NCI-H2196 (cell line): Measurements from ENCODE around the gene TAS2R14.

Source experiments
- DNase-seq: peaks from one replicate; lab custom pipeline; 2025; ENCODE audit not compliant: unreplicated experiment; lab: John Stamatoyannopoulos, UW

TAS2R14 gene, protein sequence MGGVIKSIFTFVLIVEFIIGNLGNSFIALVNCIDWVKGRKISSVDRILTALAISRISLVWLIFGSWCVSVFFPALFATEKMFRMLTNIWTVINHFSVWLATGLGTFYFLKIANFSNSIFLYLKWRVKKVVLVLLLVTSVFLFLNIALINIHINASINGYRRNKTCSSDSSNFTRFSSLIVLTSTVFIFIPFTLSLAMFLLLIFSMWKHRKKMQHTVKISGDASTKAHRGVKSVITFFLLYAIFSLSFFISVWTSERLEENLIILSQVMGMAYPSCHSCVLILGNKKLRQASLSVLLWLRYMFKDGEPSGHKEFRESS

DNA sequence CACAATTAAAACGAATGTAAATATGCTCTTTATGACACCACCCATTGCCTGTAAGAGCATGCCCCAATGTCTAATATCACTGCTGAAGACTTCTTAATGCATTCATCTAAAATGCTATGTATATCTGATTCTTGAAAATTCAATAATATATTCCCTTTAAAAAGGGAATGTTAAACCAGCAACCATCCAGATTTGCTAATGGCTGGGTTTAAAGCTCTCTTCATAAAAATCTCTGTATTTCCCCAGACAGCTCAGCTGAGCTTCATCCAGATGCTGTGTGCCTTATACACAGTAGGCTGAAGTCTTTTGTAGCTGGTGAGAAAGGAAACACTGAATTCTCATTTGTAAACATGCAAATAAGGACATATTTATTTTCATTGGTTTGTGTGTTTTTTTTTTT, at the start of gene TAS2R14:
TSS of gene TAS2R14 (minus strand) at position 101 of the 400 bp plus-strand sequence. CDS start at position 45, 56 bp downstream.
- DNase-seq: no peak

DNA sequence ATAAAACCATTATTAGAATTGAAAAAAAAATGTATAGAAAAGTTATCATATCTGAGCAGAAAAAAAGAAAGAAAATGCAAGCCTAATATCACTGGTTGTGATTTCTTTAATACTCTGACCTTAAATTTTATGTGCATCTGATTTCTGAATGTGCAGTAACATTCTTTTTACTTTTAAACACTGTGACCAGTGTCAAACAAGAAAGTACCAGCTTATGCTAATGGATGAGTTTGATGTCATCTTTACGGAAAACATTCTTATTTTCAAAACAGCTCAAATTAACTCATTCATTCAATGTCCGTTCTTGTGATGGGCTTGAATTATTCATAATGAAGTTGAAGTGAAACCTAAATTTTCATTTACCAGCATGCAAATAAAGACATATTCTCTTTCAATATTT, 47.7 kb upstream of the TAS2R14 start, which contains the start of gene TAS2R50:
TSS of gene TAS2R50 (minus strand) at position 101 of the 400 bp plus-strand sequence. CDS start at position 49, 52 bp downstream.
- DNase-seq: no peak

DNA sequence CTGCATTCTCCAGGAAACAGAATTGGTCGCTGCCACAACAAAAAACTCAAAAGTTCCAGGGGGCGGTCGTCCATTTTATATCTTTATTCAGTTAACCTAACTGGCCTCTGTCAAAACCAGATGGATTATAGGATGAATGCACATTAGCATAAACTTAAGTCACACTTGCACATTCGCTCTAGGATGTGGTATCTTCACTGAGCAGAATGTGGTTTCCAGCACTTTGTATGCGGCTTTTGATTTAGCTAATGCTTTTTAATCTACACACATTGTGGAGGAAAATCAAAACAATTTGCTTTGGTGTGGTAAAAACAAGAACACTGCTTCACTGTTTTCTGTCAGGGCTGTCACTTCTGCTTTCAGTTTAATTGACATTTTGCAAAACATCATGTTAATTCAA, 43.2 kb upstream of the TAS2R14 start:
- DNase-seq: no peak

DNA sequence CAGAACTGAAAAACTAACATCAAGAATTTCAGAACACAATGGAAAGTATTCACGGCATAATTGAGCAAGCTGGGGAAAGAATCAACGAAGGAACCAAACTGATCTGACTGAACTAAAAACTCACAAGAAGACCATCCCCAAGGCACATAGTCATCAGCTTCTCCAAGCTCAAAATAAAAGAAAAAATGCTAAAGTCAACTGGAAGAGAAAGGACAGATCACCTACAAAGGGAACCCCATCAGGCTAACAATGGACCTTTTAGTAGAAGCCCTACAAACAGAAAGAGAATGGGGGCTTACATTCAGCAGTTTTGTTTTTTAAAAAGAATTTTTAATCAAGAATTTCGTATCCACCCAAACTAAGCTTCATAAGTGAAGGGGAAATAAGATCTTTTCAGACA, 35.9 kb upstream of the TAS2R14 start:
- DNase-seq: no peak

DNA sequence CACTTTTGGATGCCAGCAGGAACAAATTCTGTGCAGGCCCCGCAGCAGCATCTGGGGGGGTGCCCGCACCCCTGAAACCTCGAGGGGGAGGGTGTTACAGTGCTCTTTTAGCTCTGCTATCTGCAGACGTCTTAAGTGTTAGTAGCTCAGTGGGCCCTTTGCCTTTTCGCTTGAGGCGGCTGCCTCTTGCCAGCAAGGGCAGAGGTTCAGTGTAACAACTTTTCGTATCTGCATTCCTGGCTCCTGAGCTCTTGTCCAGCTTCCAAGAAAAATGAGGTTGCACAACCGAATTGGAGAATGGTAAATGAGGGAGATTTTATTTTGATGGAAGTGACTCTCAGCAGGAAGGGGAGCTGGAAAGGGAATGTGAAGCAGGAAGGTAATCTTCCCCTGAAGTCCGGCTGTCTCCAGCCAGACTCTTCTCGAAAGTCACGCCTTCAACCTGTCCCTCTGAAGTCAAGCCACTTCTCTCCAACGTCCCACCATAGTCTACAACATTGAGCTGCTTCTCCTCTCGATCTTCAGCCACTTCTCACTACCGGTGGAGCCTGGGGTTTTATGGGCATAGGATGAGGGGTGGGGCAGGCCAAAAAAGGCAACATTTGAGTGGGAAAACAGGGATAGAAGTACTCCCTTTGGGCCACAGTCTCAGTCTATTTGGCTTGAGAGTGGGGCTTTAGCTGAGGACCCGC, 29.8 kb upstream of the TAS2R14 start:
- DNase-seq: no peak

DNA sequence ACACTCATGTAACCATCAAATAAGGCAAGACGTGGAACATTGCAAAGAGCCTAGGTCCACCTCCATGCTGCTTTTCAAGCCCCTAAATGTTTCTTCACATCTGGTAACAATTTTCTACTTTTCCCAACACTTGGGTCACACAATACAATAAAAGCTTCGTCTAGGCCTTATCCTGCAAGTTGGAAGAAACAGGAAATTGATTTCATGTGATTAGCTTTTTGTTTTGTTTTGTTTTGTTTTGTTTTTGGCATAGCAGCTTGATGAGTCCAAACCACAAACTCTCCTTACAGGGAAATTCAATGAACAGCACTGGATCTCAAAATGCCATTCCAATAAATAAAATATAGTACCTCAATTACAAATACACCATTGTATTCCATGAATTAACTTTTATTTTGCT, 28.3 kb upstream of the TAS2R14 start:
- no peak for DNase-seq

- DNase-seq: no peak
Measured at GRCh38 chr12:10966314-10966713, 27.3 kb upstream of the TAS2R14 start.

DNA sequence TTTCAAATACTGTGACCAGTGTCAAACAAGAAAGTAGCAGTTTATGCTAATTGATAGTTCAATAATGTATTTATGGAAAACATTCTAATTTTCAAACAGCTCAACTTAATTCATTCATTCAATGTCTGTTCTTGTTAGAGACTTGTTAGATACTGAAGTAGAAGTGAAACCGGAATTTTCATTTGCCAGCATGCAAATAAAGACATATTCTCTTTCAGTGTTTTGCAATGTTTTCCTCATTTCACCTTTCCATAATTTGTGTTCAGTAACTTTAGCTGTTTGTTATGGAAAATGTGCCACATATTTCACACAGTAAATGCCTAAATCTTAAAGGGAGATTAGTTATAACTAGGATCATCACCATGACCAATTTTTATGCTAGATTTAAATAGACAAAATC, 26.4 kb upstream of the TAS2R14 start:
- no peak for DNase-seq

- DNase-seq: no peak
Measured at GRCh38 chr12:10960211-10960610, 21.1 kb upstream of the TAS2R14 start.

DNA sequence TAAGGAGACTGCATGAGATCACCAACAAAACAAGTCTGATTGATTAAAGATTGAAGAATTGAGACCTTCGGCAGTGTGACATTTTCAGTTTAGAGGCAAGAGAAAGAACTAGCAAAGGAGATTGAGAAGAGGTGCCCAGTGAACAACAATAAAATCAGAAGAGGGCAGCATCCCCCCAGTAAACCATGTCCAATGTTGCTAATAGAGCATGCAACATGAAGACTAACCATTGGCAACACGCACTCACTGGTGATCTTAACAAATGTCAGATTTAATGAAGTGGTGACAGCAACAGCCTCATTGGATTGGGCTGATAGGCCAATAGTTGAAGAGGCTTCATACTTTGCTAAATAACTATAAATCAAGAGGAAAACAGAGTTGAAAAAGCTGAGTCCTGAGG, 20.7 kb upstream of the TAS2R14 start:
- no peak for DNase-seq

DNA sequence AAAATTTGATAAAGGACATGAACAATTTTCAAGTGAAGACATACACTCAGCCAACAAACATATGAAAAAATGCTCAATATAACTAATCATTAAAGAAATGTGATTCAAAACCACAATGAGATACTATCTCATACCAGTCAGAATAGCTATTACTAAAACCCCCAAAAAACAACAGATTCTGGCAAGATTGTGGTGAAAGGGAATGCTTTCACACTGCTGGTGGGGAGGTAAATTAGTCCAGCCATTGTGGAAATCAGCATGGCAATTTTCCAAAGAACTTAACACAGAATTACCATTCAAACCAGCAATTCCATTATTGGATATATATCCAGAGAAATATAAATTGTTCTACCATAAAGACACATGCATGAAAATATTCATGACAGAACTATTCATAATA, 18.7 kb upstream of the TAS2R14 start:
- no peak for DNase-seq

GRCh38 chr12:10956085-10956484, 17.0 kb upstream of the TAS2R14 start:
- DNase-seq: no peak

GRCh38 chr12:10952645-10953044, 13.6 kb upstream of the TAS2R14 start:
- DNase-seq: no peak

GRCh38 chr12:10943167-10943566, 4.1 kb upstream of the TAS2R14 start:
- no peak for DNase-seq

- no peak for DNase-seq
Measured at GRCh38 chr12:10941916-10942607, 3.0 kb upstream of the TAS2R14 start.

- no peak for DNase-seq
Measured at GRCh38 chr12:10941369-10941768, 2.3 kb upstream of the TAS2R14 start.

DNA sequence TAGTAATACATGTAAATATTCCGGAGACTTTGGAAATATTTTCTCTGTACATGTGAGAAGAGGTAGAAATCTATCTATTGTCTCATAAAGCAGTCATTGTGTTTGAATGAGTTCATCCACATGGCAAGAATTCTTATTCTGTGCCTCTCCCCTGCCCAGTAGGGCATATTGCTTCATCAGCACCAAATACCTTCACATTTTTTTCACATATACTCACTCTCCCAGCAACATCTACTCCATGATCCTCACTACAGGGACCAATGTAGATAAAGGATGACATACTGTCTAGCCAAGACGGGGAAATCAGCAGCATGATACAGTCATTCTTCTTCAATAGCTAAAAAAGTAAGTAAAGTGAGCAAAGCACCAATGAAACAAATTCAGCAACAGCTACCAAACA, 1.3 kb upstream of the TAS2R14 start:
- DNase-seq: no peak

GRCh38 chr12:10936506-10936905, 2.6 kb downstream of the TAS2R14 start:
- DNase-seq: no peak

DNA sequence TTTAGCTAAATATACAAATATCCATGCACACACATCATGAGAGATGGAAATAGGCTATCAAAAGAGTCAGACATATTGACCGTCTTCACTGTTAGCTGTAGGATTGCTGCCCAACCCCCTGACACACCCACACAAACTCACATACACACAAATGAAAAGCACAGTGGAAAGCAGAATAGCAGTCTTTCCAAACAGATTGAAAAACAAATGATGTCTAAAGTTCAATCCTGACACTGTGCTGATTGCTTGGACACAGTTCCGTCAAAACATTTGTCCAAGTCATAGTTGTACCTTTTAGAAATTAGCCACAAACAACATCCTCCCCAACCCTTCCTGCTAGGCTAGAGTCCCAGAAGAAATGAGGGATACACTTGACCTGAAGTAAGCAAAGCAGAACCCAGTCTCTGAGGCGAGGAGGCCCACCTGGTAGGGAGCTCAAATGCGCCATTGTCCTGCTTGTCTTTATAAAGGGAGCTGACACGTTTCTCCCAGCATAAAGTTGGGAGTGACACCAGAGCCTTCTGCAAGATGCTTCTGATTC, 10.2 kb downstream of the TAS2R14 start, which contains the start of gene PRH2:
TSS of gene PRH2 (plus strand) at position 491 of the 541 bp plus-strand sequence. CDS start at position 529, 38 bp downstream.
- DNase-seq: no peak

DNA sequence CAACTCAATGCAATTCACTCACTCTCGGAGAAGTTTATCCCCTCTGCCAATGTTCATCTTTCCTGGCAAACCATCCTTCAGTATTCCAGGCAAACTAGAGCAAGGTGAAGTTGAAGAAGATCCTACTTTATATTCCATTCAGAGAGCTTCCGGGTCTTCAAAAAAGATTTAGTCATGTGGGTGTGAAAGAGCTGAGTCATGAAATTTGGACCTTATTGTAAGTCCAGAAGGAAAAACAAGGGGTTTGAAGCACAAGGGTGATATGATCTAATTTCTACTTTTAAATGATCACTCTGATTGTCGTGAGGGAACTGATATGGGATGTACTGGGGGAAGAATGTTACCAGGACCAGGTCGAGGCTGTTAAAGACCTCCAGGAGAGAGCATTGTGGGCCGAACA, 12.8 kb downstream of the TAS2R14 start:
- DNase-seq: no peak

DNA sequence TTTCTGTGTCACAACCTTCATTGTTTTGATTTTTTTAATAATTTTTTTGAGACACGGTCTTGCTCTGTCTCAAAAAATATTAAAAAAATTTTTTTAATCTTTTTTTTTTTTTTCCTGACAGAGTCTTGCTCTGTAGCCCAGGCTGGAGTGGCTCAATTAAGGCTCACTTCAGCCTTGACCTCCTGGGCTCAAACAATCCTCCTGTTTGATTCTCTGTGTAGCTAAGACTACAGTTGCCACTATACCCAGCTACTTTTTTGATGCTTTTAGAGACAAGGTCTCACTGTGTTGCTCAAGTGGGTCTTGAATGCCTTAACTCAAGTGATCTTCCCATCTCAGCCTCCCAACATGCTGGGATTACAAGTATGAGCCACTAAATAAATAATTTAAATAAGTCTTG, 19.3 kb downstream of the TAS2R14 start:
- DNase-seq: no peak

DNA sequence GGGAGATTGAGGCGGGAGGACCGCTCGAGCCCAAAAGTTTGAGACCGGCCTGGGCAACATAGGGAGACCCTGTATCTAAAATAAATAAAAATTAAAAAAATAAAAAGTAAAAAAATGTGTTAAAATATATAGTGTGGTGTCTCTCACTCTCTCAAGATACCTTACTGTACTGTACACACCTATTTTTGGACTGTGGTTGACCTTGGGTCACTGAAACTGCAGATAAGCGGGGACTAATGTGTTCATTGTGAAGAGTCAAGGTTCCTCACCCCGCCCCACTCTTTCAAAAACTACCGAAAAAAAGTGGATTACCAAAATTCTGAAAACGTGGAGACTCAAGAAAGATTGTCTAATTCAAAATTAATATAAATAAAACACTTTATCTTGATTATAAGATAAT, 28.7 kb downstream of the TAS2R14 start:
- DNase-seq: no peak
